ENCODE data around the gene ARPC5. TPM values are rescaled to one million over a fixed set of nuclear protein-coding genes. Genes with fewer than 3 reads are reported as not detected.

ARPC5 gene
- total RNA-seq, 3 donors from 2014 or later (not counting 1 experiment from before 2014, with no cell fraction given), result 103 to 120 (median 113) TPM

- H3K4me3 Mint-ChIP-seq, result no peak overlapping the region
- no peaks in the 10 kb centered on the region for H3K9me3 Mint-ChIP-seq
- peaks cover 15% of the 10 kb centered on the region for H3K4me1 ChIP-seq (ENCODE audit: control insufficient read depth, insufficient read depth, low read length)
- ATAC-seq, result no peak
- WGBS (ENCODE audit: insufficient coverage), result 35% methylated on average over 2 of the region's 2 CpGs
- no peaks in the 10 kb centered on the region for H3K27me3 Mint-ChIP-seq (ENCODE audit: low read depth in 2 of 2)
- no peaks in the 10 kb centered on the region for H3K36me3 ChIP-seq (ENCODE audit: control insufficient read depth, insufficient read depth, low read length)
- DNase-seq, result no peak
- no peaks in the 10 kb centered on the region for H3K27me3 ChIP-seq (ENCODE audit: control insufficient read depth, insufficient read depth, low read length)
- TF ChIP-seq CTCF (IDR thresholded peaks at IDR 0.05), result no peak
- H3K36me3 Mint-ChIP-seq, result no peaks in the 10 kb centered on the region
- no peak overlapping the region for H3K4me3 ChIP-seq (ENCODE audit: low read length)
- H3K27ac ChIP-seq (ENCODE audit: low read length), result no peak overlapping the region
- H3K9me3 ChIP-seq (ENCODE audit: control insufficient read depth, insufficient read depth, low read length), result no peaks in the 10 kb centered on the region
- H3K4me1 Mint-ChIP-seq, result peaks cover 11 to 19% of the 10 kb centered on the region in 2 donors
- H3K27ac Mint-ChIP-seq, result no peak overlapping the region
- intact Hi-C loops (cut with micrococcal nuclease), result no loop called here
These were observed 28.1 kb downstream of the ARPC5 start for GRCh38 chr1:183607322-183607980.

GRCh38 chr1:183605904-183606303 is 29.7 kb downstream of the ARPC5 start:
- no peak for TF ChIP-seq CTCF (IDR thresholded peaks at IDR 0.05)
- Histone ChIP-seq H3K9me3 (ENCODE audit: control insufficient read depth, insufficient read depth, low read length) (no peaks in the 10 kb centered on the region), H3K27ac (ENCODE audit: low read length) (no peak overlapping the region), H3K27me3 (ENCODE audit: control insufficient read depth, insufficient read depth, low read length) (no peaks in the 10 kb centered on the region), H3K4me3 (ENCODE audit: low read length) (no peak overlapping the region), H3K36me3 (ENCODE audit: control insufficient read depth, insufficient read depth, low read length) (no peaks in the 10 kb centered on the region), H3K4me1 (ENCODE audit: control insufficient read depth, insufficient read depth, low read length) (peaks cover 15% of the 10 kb centered on the region)
- 93% methylated on average over 2 of the region's 2 CpGs for WGBS (ENCODE audit: insufficient coverage)
- H3K4me1 Mint-ChIP-seq, result peaks cover 11 to 19% of the 10 kb centered on the region in 2 donors
- no peak for DNase-seq
- no peak overlapping the region for H3K4me3 Mint-ChIP-seq
- no peak for ATAC-seq
- no peaks in the 10 kb centered on the region for H3K9me3 Mint-ChIP-seq
- no peaks in the 10 kb centered on the region for H3K27me3 Mint-ChIP-seq (ENCODE audit: low read depth in 2 of 2)
- intact Hi-C loops (cut with micrococcal nuclease), result no loop called here
- H3K36me3 Mint-ChIP-seq, result no peaks in the 10 kb centered on the region
- H3K27ac Mint-ChIP-seq, result no peak overlapping the region

GRCh38 chr1:183604815-183605214 is 30.8 kb downstream of the ARPC5 start:
- Histone ChIP-seq H3K27me3 (ENCODE audit: control insufficient read depth, insufficient read depth, low read length) (no peaks in the 10 kb centered on the region), H3K4me1 (ENCODE audit: control insufficient read depth, insufficient read depth, low read length) (peaks cover 15% of the 10 kb centered on the region), H3K27ac (ENCODE audit: low read length) (peak overlapping the region; percentile 2), H3K4me3 (ENCODE audit: low read length) (no peak overlapping the region), H3K36me3 (ENCODE audit: control insufficient read depth, insufficient read depth, low read length) (no peaks in the 10 kb centered on the region), H3K9me3 (ENCODE audit: control insufficient read depth, insufficient read depth, low read length) (no peaks in the 10 kb centered on the region)
- intact Hi-C loops (cut with micrococcal nuclease), result no loop called here
- no peaks in the 10 kb centered on the region for H3K36me3 Mint-ChIP-seq
- ATAC-seq (peak in 2 of 3 donors; percentile 20 to 52), DNase-seq (no peak)
- no peak overlapping the region for H3K4me3 Mint-ChIP-seq
- peak overlapping the region in 1 of 2 donors; percentile 55 for H3K27ac Mint-ChIP-seq
- WGBS (ENCODE audit: insufficient coverage), result 84% methylated on average over 8 of the region's 8 CpGs
- no peaks in the 10 kb centered on the region for H3K27me3 Mint-ChIP-seq (ENCODE audit: low read depth in 2 of 2)
- H3K4me1 Mint-ChIP-seq, result peaks cover 11 to 19% of the 10 kb centered on the region in 2 donors
- TF ChIP-seq CTCF (IDR thresholded peaks at IDR 0.05), result no peak
- no peaks in the 10 kb centered on the region for H3K9me3 Mint-ChIP-seq

Measured in natural killer cell (primary cell).